ENCODE measurements around the gene PRKG2.

DNA sequence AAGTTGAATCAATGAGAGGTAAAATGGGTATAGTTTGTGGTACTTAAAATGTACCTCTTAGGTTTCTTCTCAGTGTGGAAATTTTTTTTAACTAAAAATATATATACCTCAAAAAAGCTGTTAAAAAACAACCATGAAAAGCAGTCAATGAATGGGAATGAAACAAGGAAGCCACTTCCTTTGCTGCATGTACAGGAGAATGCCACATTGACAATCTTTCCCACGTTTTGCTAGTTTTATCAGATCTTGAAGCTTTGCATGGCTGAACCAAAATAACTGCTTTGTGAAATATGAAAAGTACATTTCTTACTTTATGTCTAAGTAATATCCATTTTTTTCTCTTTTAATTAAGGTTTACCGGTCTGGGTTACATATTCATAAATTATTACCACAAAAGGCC, 71.8 kb downstream of the PRKG2 start:
- TF ChIP-seq, protein P1, sequence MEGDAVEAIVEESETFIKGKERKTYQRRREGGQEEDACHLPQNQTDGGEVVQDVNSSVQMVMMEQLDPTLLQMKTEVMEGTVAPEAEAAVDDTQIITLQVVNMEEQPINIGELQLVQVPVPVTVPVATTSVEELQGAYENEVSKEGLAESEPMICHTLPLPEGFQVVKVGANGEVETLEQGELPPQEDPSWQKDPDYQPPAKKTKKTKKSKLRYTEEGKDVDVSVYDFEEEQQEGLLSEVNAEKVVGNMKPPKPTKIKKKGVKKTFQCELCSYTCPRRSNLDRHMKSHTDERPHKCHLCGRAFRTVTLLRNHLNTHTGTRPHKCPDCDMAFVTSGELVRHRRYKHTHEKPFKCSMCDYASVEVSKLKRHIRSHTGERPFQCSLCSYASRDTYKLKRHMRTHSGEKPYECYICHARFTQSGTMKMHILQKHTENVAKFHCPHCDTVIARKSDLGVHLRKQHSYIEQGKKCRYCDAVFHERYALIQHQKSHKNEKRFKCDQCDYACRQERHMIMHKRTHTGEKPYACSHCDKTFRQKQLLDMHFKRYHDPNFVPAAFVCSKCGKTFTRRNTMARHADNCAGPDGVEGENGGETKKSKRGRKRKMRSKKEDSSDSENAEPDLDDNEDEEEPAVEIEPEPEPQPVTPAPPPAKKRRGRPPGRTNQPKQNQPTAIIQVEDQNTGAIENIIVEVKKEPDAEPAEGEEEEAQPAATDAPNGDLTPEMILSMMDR (IDR thresholded peaks at IDR 0.05; ENCODE audit: poor library complexity, severe bottlenecking) = no peak
- TF ChIP-seq MXI1 (conservative IDR thresholded peaks at IDR 0.05; ENCODE audit: poor library complexity, severe bottlenecking) (no peak), EP300 (conservative IDR thresholded peaks at IDR 0.05; ENCODE audit: poor library complexity, severe bottlenecking) (no peak), TAF1 (IDR thresholded peaks at IDR 0.05; ENCODE audit: low read depth) (no peak), EZH2 (IDR thresholded peaks at IDR 0.05; ENCODE audit: borderline replicate concordance, insufficient read depth, low read length, poor library complexity, severe bottlenecking) (no peak)

Measured in neural cell (in vitro differentiated cells).